GM18861 (cell line): Measurements from ENCODE around the gene CRY2.
"Not testable (repeated sequence)": the region's sequence is repeated elsewhere in the genome, so short reads cannot be mapped to it uniquely, and the experiment has no call there.

Source experiments
- ATAC-seq: cut with Tn5 transposase; IDR thresholded peaks from one replicate; pipeline ENCODE4 v1.9.1; 2021; ENCODE audit not compliant: unreplicated experiment

CRY2 gene

GRCh38 chr11:45811571-45812290 lies 35.5 kb upstream of the CRY2 start:
- no peak for ATAC-seq

GRCh38 chr11:45812581-45813548 lies 34.4 kb upstream of the CRY2 start:
- ATAC-seq: no peak

GRCh38 chr11:45815747-45816146 lies 31.5 kb upstream of the CRY2 start:
- ATAC-seq: no peak

- ATAC-seq: no peak
These were observed 30.7 kb upstream of the CRY2 start for GRCh38 chr11:45816614-45817013.

- no peak for ATAC-seq
These were observed 30.1 kb upstream of the CRY2 start for GRCh38 chr11:45817191-45817590.

- ATAC-seq: no peak
These were observed 28.2 kb upstream of the CRY2 start for GRCh38 chr11:45818961-45819605.

GRCh38 chr11:45820211-45820857 lies 26.9 kb upstream of the CRY2 start:
- no peak for ATAC-seq

GRCh38 chr11:45826492-45826891 lies 20.8 kb upstream of the CRY2 start:
- ATAC-seq: not testable (repeated sequence)

- no peak for ATAC-seq
These were observed 20.2 kb upstream of the CRY2 start for GRCh38 chr11:45827123-45827522.

- no peak for ATAC-seq
These were observed 18.3 kb upstream of the CRY2 start for GRCh38 chr11:45828996-45829395.

- ATAC-seq: no peak
These were observed 16.7 kb upstream of the CRY2 start for GRCh38 chr11:45830596-45830995.

GRCh38 chr11:45832811-45833441 lies 14.3 kb upstream of the CRY2 start:
- no peak for ATAC-seq

GRCh38 chr11:45833761-45834160 lies 13.5 kb upstream of the CRY2 start:
- no peak for ATAC-seq

GRCh38 chr11:45834298-45834756 lies 12.9 kb upstream of the CRY2 start:
- ATAC-seq: no peak

- ATAC-seq: no peak
These were observed 8.1 kb upstream of the CRY2 start for GRCh38 chr11:45839204-45839603.

GRCh38 chr11:45840251-45840650 lies 7.0 kb upstream of the CRY2 start:
- ATAC-seq: not testable (repeated sequence)

GRCh38 chr11:45843158-45843924 lies 3.9 kb upstream of the CRY2 start:
- no peak for ATAC-seq

GRCh38 chr11:45844822-45845578 lies 2.3 kb upstream of the CRY2 start:
- ATAC-seq: no peak

GRCh38 chr11:45846174-45846675 lies 1.1 kb upstream of the CRY2 start:
- no peak for ATAC-seq
